ENCODE measurements around the gene FMO5.

DNA sequence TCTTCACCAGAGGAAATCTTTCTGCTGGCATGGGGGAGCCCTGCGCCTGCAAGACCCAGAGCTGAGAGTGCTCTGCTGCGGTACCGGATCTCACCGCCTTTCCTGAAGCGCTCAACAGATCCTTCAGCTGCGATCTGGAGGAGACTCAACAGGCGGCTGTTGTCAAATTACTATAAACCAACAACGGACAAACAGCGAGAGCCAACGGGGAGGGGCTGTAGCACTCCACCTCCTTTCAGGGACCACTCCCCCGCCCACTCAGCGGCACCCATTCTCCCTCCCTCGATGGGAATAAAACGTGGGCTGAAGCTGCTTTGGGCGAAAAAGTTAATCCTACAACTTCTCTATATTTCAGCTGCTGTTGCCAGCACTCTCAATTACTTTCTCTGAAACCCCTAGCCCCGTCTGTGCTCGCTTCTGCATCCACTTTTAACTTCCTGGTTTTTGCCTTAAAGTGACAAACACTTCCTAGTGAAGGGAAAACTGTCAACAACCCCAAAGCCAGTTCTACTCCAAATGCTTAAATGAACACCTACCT, at the start of gene FMO5:
- TF ChIP-seq, protein P1, sequence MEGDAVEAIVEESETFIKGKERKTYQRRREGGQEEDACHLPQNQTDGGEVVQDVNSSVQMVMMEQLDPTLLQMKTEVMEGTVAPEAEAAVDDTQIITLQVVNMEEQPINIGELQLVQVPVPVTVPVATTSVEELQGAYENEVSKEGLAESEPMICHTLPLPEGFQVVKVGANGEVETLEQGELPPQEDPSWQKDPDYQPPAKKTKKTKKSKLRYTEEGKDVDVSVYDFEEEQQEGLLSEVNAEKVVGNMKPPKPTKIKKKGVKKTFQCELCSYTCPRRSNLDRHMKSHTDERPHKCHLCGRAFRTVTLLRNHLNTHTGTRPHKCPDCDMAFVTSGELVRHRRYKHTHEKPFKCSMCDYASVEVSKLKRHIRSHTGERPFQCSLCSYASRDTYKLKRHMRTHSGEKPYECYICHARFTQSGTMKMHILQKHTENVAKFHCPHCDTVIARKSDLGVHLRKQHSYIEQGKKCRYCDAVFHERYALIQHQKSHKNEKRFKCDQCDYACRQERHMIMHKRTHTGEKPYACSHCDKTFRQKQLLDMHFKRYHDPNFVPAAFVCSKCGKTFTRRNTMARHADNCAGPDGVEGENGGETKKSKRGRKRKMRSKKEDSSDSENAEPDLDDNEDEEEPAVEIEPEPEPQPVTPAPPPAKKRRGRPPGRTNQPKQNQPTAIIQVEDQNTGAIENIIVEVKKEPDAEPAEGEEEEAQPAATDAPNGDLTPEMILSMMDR (IDR thresholded peaks at IDR 0.05), result peak in 4 of 6 experiments; percentile 29 to 49 (median 38)
- peak in 1 of 2 donors; percentile 39 for TF ChIP-seq POLR2A (IDR thresholded peaks at IDR 0.05)
